Measurements from ENCODE around the gene IZUMO4.
"Not testable (repeated sequence)": the region's sequence is repeated elsewhere in the genome, so short reads cannot be mapped to it uniquely, and the experiment has no call there.

IZUMO4 gene

DNA sequence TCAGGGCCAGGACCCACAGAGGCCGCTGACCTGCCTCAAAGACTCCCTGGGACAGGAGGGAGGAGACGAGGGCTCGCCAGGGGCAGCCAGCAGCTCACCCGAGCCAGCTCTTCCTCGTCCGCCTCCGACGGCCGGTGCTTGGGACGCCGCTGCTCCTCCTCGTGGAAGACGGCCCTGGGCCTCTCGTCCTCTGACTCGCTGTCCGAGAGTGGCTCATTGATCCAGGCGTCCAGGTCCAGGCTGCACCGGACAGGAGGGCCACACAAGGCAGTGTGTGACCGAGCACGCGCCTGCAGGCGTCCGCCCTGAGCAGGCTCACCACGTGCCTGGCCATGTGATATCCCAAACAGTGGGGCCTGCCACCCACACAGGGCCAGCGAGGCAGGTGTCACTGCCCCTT, 19.8 kb downstream of the IZUMO4 start:
- no peak overlapping the region for H3K27ac ChIP-seq
- H3K4me3 ChIP-seq, result no peak overlapping the region

DNA sequence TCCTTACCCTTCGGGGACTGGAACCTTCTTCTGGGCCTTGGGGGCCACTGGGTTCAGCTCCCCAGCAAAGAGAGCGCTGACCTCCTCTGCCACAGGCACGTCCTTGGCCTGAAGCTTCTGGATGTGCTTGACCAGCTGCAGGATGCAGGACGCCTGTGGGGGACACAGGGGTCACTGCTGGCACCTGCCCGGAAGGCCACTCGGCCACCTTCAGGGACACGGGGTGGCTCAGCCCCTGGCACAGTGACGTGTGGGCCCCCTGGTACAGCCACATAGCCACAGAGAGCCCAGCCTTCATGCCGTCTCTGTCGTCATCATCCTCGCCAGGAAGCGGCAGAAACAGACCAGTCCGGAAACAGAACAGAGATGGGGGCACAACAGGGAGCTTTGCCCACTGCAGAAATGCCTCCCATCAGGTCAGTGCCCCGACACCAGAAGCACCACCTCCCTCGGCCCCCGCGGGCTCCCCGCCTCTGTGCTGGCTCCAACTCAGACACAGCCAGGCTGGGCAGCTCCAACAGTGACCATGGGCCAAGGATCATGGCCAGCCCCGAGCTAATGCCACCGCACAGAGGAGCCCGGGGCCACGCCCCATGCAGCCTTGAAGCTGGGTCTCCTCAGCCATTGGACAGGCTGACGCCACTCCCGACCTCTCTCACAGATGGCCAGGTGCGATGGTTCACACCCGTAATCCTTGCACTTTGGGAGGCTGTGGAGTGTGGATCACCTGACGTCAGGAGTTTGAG, 20.7 kb downstream of the IZUMO4 start:
- H3K4me3 ChIP-seq, result no peak overlapping the region
- no peak overlapping the region for H3K27ac ChIP-seq

DNA sequence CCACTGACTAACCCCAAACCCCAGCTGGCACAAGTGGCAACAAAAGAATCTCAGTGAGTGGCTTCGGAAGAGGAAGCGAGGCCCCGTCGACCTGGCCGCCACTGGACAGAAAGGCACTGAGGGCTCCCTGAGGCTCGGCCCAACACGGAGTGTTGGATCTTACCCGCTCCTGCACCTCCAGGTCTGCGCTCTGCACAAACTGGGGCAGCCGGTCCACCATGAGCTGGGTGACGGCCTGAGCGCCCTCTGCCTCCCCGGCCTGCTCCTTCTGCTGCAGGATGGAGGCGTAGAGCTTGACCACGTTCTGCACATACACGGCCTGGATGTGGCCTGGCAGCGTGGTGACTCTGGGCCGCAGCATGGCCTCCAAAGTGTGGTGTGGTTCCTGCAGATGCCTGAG, 21.7 kb downstream of the IZUMO4 start:
- Histone ChIP-seq H3K27ac (no peak overlapping the region), H3K4me3 (no peak overlapping the region)

DNA sequence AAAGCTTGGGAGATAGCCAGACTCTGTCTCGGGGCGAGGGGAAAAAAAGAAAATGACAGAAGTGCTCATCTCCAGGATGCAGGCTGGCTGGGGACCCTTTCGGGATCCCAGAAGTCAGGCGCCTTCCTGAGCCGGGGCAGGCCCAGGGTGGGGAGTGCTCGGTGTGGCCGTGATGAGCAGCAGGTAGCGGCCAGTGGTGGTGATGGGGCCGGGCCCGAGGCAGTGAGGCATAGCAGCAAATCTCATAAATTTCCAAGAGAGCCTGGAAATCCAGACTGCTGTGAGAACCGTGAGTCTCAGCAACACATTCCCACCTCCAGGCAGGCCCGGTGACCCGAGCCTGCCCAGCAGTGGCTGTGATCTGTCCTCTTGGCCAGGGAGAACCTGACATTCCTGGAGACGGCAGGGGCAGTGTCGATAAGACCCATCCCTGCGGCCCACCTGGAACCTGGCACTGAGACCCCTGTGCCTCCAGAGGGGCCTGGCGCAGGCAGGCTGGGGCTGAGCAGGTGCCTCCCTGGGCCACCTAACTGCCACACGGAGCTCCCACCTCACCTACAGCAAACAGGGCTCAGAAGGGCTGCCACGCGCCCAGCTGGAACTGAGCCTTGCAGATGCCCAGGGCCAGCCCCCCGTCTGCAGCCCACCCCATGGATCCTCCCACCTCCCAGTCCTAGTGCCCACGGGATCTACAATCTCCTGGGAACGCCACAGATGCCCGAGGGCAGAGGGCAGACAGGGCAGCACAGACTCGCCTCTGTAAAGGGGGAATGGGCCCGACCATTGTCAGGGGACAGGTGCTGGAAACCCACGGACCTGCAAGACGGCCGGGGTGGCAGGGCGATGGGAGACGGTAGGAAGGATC, 23.4 kb downstream of the IZUMO4 start:
- no peak overlapping the region for H3K4me3 ChIP-seq
- no peak overlapping the region for H3K27ac ChIP-seq

DNA sequence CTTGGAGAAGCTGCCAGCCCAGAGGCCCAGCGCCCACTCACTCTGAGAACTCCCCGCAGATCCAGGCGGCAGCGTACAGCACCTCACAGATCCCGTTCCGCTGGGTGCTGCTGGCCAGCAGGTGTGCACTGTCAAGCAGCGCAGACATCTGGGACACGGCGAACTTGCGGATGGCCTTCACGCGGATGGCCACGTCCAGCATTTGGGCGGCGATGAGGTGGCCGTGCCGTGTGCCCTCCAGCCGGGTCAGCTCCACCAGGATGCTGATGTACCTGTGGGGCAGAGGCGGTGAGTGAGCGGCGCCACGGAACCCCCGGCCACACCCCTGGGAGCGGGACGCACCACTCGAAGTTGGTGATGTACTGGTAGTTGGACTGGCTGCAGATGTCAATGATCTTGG, 24.1 kb downstream of the IZUMO4 start:
- H3K27ac ChIP-seq, result no peak overlapping the region
- no peak overlapping the region for H3K4me3 ChIP-seq

DNA sequence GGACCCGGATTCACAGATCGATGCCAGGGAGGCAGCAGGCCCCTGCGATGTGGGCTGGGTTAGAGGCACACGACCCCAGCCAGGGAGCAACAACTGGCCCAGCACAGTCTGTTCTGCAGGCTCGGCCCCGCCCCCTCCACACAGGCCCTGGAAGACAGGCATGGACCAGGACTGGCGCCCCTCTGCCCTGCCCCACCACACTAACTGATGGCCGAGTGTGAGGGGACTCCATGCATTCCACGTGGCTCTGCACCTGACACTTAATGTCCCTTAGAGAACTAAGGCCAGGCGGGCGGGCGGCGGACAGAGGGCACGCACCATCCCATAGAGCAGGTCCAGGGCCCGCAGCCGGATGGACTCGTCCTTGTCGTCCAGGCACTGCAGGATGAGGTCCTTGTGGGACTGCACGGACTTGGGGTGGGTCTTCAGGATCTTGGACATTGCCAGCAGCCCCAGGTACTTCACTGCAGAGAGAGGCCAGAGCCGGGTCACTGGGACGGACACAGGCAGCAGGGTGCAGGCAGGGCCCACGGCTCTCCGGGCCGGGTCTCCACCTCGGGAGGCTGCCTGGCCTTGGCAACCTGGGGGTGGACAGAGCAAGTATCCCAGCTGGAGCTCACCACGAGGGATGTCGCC, 24.8 kb downstream of the IZUMO4 start:
- Histone ChIP-seq H3K27ac (no peak overlapping the region), H3K4me3 (no peak overlapping the region)

DNA sequence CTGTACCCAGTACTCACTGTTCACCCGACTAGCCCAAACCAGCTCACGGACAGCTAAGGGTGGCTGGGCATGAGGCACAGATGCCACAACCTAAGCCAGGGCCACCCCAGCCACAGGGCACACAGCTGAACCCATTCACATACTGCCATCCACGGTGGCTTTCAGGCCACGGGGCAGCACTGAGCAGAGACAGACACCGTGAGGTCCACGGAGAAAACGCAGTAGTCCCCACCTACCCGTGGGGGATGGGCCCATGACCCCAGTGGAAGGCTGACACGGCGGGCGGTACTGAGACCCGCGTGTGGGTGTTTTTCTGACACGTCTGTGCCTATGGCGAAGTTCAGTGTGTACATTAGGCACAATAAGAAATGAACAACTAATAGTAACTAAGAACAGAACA, 25.5 kb downstream of the IZUMO4 start:
- no peak overlapping the region for H3K27ac ChIP-seq

DNA sequence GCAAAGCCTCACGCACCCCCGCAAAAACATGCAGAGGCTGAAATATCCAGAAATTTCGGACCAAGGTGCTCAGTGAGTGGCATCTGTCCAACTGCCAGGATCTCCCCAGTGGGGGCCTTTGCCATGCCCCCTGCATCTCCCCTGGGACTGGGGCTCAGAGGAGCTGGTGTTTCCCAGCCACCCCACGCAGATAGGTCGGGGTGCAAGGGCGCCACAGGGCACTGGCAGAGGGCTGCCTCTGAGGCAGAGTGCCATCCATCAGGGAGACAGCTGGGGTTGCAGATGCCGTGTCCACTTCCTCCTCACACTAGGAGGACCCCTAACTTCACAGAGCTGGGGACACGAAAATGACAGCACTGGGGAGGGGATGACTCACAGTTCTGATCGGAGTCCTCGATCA, 26.3 kb downstream of the IZUMO4 start:
- Histone ChIP-seq H3K4me3 (no peak overlapping the region), H3K27ac (no peak overlapping the region)

More for the DNA sequence above, 25.5 kb downstream of the IZUMO4 start:
- H3K4me3 ChIP-seq, result no peak overlapping the region

DNA sequence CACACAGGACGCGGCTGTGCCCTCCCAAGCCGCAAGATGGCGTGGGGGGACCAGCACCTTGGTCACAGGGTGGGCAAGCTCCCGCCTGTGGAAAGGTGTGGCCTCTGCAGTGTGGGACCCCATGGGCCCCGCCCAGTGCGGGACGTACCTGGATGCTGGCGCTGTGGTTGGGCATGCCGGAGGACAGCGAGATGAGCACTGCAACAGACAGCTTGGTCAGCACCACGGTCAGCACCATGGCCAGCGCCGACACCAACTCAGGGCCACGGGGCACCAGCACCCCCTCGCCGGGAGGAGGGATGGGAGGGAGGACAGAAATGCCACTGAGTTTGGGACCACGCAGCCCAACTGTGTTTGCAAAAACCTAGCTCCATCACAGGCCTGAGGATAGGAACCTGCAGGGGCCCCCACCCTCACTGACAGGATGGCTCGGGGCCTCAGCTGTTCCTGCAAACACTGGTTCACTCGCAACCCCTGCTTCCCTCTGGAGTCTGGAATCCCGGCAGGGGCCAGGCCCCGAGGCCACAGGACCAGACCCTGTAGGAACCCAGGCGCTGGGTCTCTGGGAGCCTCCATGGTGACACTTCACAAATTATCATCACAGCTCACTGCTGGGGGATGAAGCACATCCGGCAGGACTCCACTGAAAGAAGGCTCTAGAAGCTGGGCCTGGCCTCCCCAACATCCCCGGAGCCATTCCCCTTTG, 27.1 kb downstream of the IZUMO4 start:
- H3K27ac ChIP-seq, result no peak overlapping the region
- no peak overlapping the region for H3K4me3 ChIP-seq

DNA sequence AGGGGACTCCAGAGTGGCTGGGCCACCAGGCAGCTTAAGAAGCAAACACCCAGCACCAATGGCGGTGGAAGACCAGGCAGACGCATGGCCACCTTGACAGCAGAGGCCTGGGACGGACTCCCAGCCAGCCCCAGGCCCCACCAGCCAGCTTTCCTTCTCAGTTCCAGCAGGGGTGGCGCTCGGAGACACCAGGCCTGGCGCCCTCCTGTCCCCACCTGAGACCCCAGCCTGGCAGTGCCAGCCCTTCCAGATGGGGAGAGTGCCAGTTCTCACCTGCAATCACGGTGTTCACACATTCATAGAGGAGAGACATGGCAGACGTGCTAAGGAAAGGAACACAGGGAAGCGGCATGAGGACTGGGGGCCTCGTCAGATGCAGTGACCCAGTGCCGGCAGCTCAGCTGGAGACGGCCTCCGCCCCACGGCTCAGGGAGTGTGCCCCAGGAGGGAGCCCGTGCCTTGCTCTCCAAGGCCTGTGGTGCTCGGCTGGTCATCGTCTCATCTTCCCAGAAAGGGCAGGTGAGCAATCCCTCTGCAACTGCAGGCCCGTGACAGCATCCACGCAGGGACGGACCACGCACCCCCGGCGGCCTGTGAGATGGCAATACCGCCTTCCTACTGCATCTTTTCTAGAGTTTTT, 30.3 kb downstream of the IZUMO4 start:
- H3K27ac ChIP-seq, result no peak overlapping the region
- no peak overlapping the region for H3K4me3 ChIP-seq

DNA sequence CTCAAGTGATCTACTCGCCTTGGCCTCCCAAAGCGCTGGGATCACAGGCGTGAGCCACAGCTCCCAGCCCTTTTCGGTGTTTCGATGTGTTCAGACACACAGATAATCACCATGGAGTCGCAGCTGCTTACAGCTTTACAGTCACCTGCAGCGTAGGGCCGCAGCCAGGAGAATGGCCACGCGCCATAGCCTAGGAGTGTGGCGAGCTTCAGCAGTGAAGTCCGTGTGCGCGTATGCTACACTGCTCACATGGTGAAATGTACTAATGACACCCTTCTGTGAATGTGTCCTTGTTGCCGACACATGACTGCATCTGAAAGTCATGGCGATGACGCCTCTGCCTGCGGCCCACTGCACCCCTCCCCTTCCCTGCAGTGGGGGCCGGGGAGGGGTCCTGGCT, 31.0 kb downstream of the IZUMO4 start:
- H3K27ac ChIP-seq, result no peak overlapping the region

DNA sequence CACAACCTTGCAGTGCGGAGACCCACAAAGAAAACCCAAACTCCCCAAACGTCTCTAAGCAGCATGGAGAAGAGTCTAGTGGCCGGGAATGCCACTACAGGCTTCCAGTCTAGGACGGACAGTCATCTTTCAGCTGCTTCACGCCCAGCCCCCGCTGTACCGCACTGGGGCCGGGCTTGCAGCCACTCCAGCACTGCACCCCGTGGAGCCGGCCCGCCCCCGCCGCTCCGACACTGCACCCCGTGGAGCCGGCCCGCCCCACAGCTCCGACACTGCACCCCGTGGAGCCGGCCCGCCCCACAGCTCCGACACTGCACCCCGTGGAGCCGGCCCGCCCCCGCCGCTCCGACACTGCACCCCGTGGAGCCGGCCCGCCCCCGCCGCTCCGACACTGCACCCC, 31.5 kb downstream of the IZUMO4 start:
- not testable (repeated sequence) for H3K4me3 ChIP-seq, H3K27ac ChIP-seq

More for the DNA sequence above, 31.0 kb downstream of the IZUMO4 start:
- no peak overlapping the region for H3K4me3 ChIP-seq

DNA sequence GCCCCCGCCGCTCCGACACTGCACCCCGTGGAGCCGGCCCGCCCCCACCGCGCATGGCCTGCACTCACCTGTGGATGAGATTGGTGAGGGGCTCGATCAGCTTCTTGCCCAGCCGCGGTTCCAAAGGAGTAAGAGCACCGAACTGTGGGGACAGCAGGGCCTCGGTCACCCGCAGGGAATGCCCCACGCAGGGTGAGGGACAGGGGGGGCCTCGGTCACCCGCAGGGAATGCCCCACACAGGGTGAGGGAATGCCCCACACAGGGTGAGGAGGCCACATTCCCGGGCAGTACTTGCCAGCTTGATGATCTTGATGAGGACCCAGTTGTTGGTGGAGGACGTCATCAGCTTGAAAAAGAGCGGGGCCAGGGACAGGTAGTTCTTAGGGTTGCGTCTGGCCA, 32.3 kb downstream of the IZUMO4 start:
- Histone ChIP-seq H3K4me3 (no peak overlapping the region), H3K27ac (no peak overlapping the region)

DNA sequence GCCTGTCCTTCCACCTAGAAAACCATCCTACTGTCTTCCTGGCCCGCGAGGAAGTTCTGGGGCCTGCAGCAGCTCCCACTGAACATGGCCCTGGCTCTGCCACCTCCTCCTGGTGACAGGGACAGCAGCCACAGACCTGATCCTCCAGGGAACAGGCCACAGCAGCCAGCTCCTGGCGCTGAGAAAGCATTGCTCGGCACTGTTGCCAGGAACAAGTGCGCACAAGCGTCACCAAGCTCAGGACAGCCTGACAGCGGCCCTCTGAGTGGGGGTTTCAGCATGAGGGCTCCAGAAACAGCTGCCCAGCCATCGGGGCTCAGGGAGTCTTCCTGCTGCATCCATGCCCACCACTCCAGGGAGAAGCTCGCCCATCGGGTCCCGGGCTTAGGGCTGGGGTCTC, 32.8 kb downstream of the IZUMO4 start:
- Histone ChIP-seq H3K27ac (no peak overlapping the region), H3K4me3 (no peak overlapping the region)

DNA sequence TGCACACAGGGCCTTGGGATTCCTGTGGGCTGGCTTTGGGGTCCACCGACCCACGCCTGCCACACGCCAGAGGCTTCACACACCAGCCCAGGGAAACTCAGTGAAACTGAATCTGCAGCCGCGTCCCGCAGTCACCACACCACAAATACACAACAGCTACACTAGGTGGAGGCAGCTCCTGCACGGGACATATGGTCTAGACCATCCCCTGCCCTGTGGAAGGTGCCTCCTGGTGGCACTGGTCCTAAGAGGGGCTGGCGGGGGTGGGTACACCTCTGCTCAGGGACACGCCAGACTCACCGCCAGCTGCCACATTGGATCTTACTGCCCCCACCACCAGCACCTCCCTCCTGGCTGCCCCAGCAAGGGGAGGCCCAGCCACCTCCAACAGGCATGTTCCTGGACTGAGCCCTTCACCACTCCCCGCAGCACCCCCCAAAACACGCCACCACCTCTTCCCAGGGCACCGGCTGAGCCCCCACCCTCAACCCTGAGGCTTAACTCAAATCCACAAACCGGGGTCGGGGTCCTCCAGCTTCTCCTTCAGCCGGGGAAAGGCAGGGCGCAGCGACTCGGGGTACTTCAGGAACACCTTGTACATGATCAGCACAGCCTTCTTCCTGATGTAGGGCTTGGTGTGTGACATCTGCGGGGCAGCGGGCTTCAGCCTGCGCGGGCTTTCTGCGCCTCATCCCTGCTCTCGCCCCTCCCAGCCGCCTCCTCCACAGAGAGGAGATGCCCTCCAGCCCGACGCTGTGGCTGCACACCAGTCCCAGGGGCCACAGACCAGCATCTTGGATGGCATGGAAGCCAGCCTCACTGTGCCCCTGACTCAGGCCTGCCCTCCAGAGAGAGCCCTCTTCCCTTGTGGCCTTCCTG, 33.4 kb downstream of the IZUMO4 start:
- no peak overlapping the region for H3K27ac ChIP-seq
- no peak overlapping the region for H3K4me3 ChIP-seq

DNA sequence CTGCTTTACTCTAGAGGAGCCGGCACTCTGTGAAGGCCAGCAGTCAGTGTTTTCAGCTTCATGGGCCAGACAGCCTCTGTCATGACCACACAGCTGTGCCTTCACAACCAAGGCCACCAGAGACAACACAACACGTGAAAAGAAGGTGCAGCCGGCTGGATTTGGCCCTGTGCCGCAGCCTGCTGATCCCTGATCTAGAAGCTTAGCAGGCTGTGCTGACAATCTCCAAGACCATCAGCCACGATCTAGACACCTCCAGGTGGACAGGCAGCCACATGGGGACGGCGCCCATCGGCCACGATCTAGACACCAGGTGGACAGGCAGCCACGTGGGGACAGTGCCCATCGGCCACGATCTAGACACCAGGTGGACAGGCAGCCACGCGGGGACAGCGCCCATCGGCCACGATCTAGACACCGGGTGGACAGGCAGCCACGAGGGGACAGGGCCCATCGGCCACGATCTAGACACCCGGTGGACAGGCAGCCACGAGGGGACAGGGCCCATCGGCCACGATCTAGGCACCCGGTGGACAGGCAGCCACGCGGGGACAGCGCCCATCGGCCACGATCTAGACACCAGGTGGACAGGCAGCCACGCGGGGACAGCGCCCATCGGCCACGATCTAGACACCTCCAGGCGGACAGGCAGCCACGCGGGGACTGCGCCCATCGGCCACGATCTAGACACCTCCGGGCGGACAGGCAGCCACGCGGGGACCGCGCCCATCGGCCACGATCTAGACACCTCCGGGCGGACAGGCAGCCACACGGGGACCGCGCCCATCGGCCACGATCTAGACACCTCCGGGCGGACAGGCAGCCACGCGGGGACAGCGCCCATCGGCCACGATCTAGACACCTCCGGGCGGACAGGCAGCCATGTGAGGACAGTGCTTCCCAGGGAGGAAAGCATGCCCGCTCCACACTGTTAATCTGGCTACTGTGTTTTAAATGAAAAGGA, 34.6 kb downstream of the IZUMO4 start:
- not testable (repeated sequence) for H3K27ac ChIP-seq, H3K4me3 ChIP-seq

DNA sequence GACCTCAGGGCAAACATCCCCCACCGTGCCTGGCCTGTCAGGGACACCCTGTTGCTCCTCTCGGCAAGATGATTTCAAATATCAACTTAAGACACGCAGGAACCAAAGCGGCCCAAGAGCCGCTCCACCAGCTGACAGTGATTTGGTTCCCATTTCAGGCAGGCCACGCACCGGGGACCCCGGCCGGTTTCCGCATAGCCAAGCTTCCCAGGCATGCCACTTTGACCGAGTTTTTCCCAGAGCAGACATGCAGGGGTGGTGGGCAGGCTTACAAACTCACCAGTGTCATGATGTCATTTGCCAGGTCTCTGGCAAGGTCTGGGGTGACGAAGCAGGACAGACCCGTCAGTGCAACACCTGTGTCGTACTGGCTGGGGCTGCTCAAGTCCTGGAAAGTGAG, 35.5 kb downstream of the IZUMO4 start:
- no peak overlapping the region for H3K27ac ChIP-seq
- no peak overlapping the region for H3K4me3 ChIP-seq
